Testis (tissue), 2 donors: ENCODE data around the gene AFAP1.

ENCODE experiments used
- POLR2A ChIP-seq: fragments of 450-650 bp; IDR thresholded peaks from one replicate; pipeline ENCODE4 v1.6.1; 2017; ENCODE audit warnings: antibody characterized with exemption, mild to moderate bottlenecking, moderate library complexity
- TF ChIP-seq, protein P1 (sequence below), 3 experiments: fragments of 450-650 bp in 2 of 3; fragments of 200-600 bp in 1 of 3; sonication (generic) in 1 of 3; IDR thresholded peaks; one replicate each; pipeline ENCODE4 v1.5.1; 2016 to 2019; ENCODE audit warnings: antibody characterized with exemption in 3 of 3, mild to moderate bottlenecking in 2 of 3, moderate library complexity in 1 of 3

DNA sequence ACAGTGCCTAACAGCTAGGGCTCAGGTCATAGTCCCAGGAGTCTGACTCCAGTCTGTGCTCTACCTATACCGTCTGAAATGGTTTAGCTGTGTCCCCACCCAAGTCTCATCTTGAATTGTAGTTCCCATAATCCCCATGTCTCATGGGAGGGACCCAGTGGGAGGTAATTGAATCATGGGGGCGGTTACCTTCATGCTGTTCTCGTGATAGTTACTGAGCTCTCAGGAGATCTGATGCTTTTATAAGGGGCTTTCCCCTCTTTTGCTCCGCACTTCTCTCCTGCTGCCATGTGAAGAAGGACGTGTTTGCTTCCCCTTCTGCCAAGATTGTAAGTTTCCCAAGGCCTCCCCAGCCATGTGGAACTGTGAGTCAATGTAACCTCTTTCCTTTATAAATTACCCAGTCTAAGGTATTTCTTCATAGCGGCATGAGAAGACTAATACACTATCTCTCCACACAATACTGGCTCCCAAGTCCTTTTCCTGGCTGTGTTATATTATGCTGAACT, 110.8 kb downstream of the AFAP1 start:
- TF ChIP-seq, protein P1, sequence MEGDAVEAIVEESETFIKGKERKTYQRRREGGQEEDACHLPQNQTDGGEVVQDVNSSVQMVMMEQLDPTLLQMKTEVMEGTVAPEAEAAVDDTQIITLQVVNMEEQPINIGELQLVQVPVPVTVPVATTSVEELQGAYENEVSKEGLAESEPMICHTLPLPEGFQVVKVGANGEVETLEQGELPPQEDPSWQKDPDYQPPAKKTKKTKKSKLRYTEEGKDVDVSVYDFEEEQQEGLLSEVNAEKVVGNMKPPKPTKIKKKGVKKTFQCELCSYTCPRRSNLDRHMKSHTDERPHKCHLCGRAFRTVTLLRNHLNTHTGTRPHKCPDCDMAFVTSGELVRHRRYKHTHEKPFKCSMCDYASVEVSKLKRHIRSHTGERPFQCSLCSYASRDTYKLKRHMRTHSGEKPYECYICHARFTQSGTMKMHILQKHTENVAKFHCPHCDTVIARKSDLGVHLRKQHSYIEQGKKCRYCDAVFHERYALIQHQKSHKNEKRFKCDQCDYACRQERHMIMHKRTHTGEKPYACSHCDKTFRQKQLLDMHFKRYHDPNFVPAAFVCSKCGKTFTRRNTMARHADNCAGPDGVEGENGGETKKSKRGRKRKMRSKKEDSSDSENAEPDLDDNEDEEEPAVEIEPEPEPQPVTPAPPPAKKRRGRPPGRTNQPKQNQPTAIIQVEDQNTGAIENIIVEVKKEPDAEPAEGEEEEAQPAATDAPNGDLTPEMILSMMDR (IDR thresholded peaks at IDR 0.05), result no peak
- no peak for TF ChIP-seq POLR2A
